Measurements from ENCODE around the gene ENTR1. TPM values are rescaled to one million over a fixed set of nuclear protein-coding genes. Genes with fewer than 3 reads are reported as not detected.

The ENTR1 gene
- total RNA-seq, 6 experiments from 2014 or later: 40.8 to 55.1 (median 43.7) TPM

DNA sequence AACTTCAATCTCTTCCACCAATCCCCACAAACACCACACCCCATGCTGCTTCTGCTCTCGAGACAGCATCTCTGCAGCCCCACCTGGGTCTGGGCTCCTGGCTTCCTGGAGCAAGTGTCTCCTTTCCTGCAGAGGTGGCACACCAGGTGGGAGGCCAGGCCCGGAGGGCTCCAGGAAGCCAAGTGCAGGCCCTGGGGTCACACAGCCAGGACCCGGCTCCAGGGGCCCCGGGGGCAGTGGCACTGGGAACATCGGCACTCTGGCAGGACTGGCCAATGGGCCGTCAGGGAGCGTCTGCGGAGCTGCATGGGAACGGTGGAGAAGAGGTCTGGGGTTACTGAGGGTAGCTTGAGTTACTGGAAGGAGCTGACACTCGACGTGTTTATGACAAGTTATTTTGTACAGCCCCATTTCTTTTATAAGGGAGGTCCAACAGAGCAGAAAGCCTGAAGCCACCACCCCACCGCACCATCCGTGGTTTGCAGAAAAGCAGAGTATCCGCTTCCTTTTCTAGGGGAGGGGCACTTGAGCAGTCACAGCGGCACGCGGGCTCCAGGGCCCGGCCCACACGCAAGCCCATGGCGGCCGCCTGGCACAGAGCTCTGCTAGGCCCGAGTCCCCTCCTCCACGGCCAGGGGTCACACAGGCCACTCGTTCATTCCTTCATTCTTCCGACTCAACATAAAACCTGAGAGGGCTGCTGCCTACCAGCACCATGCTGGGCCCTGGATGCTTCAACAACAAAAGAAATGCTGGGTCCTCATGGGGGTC is 43.8 kb upstream of the ENTR1 start:
- TF ChIP-seq, protein P1, sequence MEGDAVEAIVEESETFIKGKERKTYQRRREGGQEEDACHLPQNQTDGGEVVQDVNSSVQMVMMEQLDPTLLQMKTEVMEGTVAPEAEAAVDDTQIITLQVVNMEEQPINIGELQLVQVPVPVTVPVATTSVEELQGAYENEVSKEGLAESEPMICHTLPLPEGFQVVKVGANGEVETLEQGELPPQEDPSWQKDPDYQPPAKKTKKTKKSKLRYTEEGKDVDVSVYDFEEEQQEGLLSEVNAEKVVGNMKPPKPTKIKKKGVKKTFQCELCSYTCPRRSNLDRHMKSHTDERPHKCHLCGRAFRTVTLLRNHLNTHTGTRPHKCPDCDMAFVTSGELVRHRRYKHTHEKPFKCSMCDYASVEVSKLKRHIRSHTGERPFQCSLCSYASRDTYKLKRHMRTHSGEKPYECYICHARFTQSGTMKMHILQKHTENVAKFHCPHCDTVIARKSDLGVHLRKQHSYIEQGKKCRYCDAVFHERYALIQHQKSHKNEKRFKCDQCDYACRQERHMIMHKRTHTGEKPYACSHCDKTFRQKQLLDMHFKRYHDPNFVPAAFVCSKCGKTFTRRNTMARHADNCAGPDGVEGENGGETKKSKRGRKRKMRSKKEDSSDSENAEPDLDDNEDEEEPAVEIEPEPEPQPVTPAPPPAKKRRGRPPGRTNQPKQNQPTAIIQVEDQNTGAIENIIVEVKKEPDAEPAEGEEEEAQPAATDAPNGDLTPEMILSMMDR (IDR thresholded peaks at IDR 0.05): no peak
- no peaks in the 10 kb centered on the region for H3K9me3 Mint-ChIP-seq
- no peak for DNase-seq
- peaks cover 3% of the 10 kb centered on the region for H3K27me3 Mint-ChIP-seq (ENCODE audit: insufficient read depth)
- no peak overlapping the region; the same call in 1 of the 2 replicates for H3K27ac Mint-ChIP-seq
- peaks cover 25% of the 10 kb centered on the region for H3K36me3 Mint-ChIP-seq (ENCODE audit: low read depth)
- H3K4me1 Mint-ChIP-seq (ENCODE audit: low read depth): no peaks in the 10 kb centered on the region
- no peak overlapping the region for H3K4me3 Mint-ChIP-seq

GRCh38 chr9:136453326-136453725 is 42.9 kb upstream of the ENTR1 start:
- peaks cover 23% of the 10 kb centered on the region for H3K36me3 Mint-ChIP-seq (ENCODE audit: low read depth)
- H3K27me3 Mint-ChIP-seq (ENCODE audit: insufficient read depth): no peaks in the 10 kb centered on the region; the same call in none of the 2 replicates
- H3K4me3 Mint-ChIP-seq: no peak overlapping the region
- no peaks in the 10 kb centered on the region for H3K4me1 Mint-ChIP-seq (ENCODE audit: low read depth)
- H3K9me3 Mint-ChIP-seq: no peaks in the 10 kb centered on the region
- TF ChIP-seq, protein P1 (IDR thresholded peaks at IDR 0.05): no peak
- DNase-seq: no peak
- H3K27ac Mint-ChIP-seq: no peak overlapping the region

GRCh38 chr9:136451221-136451877 is 40.9 kb upstream of the ENTR1 start:
- Mint-ChIP-seq H3K27me3 (ENCODE audit: insufficient read depth) (no peaks in the 10 kb centered on the region; the same call in none of the 2 replicates), H3K4me1 (ENCODE audit: low read depth) (no peaks in the 10 kb centered on the region), H3K9me3 (no peaks in the 10 kb centered on the region), H3K36me3 (ENCODE audit: low read depth) (peaks cover 35% of the 10 kb centered on the region), H3K4me3 (no peak overlapping the region), H3K27ac (no peak overlapping the region)
- no peak for DNase-seq
- TF ChIP-seq, protein P1 (IDR thresholded peaks at IDR 0.05): peak; percentile 34

- no peak for DNase-seq
- H3K9me3 Mint-ChIP-seq: no peaks in the 10 kb centered on the region
- TF ChIP-seq, protein P1 (IDR thresholded peaks at IDR 0.05): no peak
- H3K36me3 Mint-ChIP-seq (ENCODE audit: low read depth): peaks cover 33% of the 10 kb centered on the region
- no peak overlapping the region for H3K4me3 Mint-ChIP-seq
- no peak overlapping the region for H3K27ac Mint-ChIP-seq
- no peaks in the 10 kb centered on the region; the same call in 1 of the 2 replicates for H3K27me3 Mint-ChIP-seq (ENCODE audit: insufficient read depth)
- no peaks in the 10 kb centered on the region for H3K4me1 Mint-ChIP-seq (ENCODE audit: low read depth)
Measured at GRCh38 chr9:136448655-136449054, 38.2 kb upstream of the ENTR1 start.

DNA sequence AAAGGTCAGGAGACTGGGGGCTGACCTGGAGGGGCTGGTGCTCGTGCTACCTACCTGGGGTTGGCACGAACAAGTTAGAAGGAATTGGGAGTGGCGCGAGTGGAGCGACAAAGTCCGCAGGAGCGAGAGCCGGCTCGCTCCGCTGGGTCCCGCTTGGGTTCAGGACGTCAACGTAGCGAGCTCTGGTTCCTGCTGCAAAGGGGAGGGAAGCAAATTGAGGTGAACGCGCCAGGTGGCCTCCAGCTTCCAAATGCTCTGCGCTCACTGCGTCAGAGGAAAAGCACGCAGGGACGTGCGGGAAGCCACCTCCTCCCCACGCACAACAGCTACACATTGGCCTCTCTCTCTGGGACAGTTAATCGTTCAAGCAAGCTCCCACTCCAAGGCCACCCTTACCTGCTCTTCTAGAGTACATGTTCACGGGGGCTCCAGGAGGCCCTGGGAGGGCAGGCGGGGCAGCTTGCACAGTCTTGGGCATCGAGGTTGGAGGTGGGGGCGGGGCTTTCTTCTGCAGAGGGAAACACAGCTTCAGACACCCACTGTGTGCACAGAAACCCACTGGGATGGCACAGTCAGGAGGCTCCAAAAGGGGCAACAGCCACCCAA is 36.9 kb upstream of the ENTR1 start:
- no peaks in the 10 kb centered on the region for H3K4me1 Mint-ChIP-seq (ENCODE audit: low read depth)
- TF ChIP-seq, protein P1 (IDR thresholded peaks at IDR 0.05): no peak
- H3K4me3 Mint-ChIP-seq: no peak overlapping the region
- H3K27me3 Mint-ChIP-seq (ENCODE audit: insufficient read depth): no peaks in the 10 kb centered on the region; the same call in 1 of the 2 replicates
- DNase-seq: no peak
- no peaks in the 10 kb centered on the region for H3K9me3 Mint-ChIP-seq
- peaks cover 25% of the 10 kb centered on the region for H3K36me3 Mint-ChIP-seq (ENCODE audit: low read depth)
- H3K27ac Mint-ChIP-seq: no peak overlapping the region

All from HFFc6 (cell line).